HG02759 (cell line): ENCODE results near the gene KATNAL1.

Source experiments
- ATAC-seq: cut with Tn5 transposase; IDR thresholded peaks from one replicate; pipeline ENCODE4 v1.9.1; 2021; ENCODE audit warnings: mild to moderate bottlenecking, moderate library complexity; ENCODE audit not compliant: unreplicated experiment

The KATNAL1 gene

GRCh38 chr13:30333616-30334015 lies 26.3 kb upstream of the KATNAL1 start:
- ATAC-seq = no peak

- ATAC-seq = peak; percentile 86
Observed at GRCh38 chr13:30332456-30333143, 25.2 kb upstream of the KATNAL1 start.

GRCh38 chr13:30331331-30331771 lies 24.0 kb upstream of the KATNAL1 start:
- ATAC-seq = no peak

GRCh38 chr13:30329009-30329585 lies 21.7 kb upstream of the KATNAL1 start:
- no peak for ATAC-seq

- ATAC-seq = no peak
Observed at GRCh38 chr13:30325668-30326067, 18.3 kb upstream of the KATNAL1 start.

GRCh38 chr13:30323524-30323923 lies 16.2 kb upstream of the KATNAL1 start:
- no peak for ATAC-seq

- no peak for ATAC-seq
Observed at GRCh38 chr13:30322428-30322827, 15.1 kb upstream of the KATNAL1 start.

- ATAC-seq = no peak
Observed at GRCh38 chr13:30321256-30321655, 13.9 kb upstream of the KATNAL1 start.

- ATAC-seq = no peak
Observed at GRCh38 chr13:30319655-30320054, 12.3 kb upstream of the KATNAL1 start.

GRCh38 chr13:30319130-30319529 lies 11.8 kb upstream of the KATNAL1 start:
- ATAC-seq = no peak

GRCh38 chr13:30318026-30318425 lies 10.7 kb upstream of the KATNAL1 start:
- no peak for ATAC-seq

- no peak for ATAC-seq
Observed at GRCh38 chr13:30314562-30314961, 7.2 kb upstream of the KATNAL1 start.

GRCh38 chr13:30314069-30314468 lies 6.7 kb upstream of the KATNAL1 start:
- ATAC-seq = no peak

- peak; percentile 48 for ATAC-seq
Observed at GRCh38 chr13:30313311-30313710, 6.0 kb upstream of the KATNAL1 start.

- peak; percentile 24 for ATAC-seq
Observed at GRCh38 chr13:30312904-30313303, 5.6 kb upstream of the KATNAL1 start.

- ATAC-seq = no peak
Observed at GRCh38 chr13:30308548-30308947, 1.2 kb upstream of the KATNAL1 start.

- no peak for ATAC-seq
Observed at GRCh38 chr13:30307971-30308290, 580 bp upstream of the KATNAL1 start.

GRCh38 chr13:30306762-30307193 lies 573 bp downstream of the KATNAL1 start:
- peak; percentile 90 for ATAC-seq

GRCh38 chr13:30305456-30305970 lies 1.8 kb downstream of the KATNAL1 start:
- no peak for ATAC-seq

GRCh38 chr13:30303269-30303668 lies 4.1 kb downstream of the KATNAL1 start:
- ATAC-seq = no peak

- ATAC-seq = no peak
Observed at GRCh38 chr13:30301827-30302226, 5.5 kb downstream of the KATNAL1 start.

- ATAC-seq = no peak
Observed at GRCh38 chr13:30300596-30300995, 6.8 kb downstream of the KATNAL1 start.

GRCh38 chr13:30299786-30300185 lies 7.6 kb downstream of the KATNAL1 start:
- no peak for ATAC-seq
